ENCODE data around the gene AFG3L2. TPM values are rescaled to one million over a fixed set of nuclear protein-coding genes. Genes with fewer than 3 reads are reported as not detected.

Gene AFG3L2
- total and polyA plus RNA-seq, 9 of the 15 experiments (the other 6 are each of a cell fraction or from before 2014, with no cell fraction given) = 24.1 to 109 (median 84.0) TPM

DNA sequence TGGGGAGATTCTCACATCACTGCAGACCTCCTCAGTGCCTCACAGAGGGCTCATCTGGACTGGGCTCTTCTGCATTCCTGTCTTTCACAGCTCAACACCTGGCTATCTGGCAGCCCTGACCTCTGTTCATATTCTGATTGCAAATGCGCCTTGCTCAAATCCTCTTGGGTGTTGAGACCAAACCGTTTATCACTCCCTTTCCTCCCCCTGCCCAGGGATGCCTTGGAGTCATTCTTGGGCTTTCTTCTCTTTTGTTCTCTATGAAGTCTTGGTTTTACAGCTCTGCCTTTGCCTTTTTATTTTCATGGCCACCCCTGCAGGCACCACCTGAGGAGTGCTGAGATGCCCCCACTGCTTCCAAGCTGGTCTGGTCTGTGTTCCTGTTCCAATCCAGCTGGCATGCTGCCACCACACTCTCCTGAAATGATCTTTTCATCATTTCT is 42.6 kb downstream of the AFG3L2 start:
- ATAC-seq = peak; percentile 30; the same call in 2 of the 3 replicates
- no peak for FAIRE-seq
- no peaks in the 10 kb centered on the region for H3K9me1 ChIP-seq (ENCODE audit: control insufficient read depth, insufficient read depth, low read length)
- CTCF ChIA-PET (ENCODE audit: low intra/inter-chr PET ratio) = no interaction called here
- in situ Hi-C loops (cut with MboI) = no loop called here
- H3K36me3 ChIP-seq (ENCODE audit: control insufficient read depth, insufficient read depth, low read length) = peaks cover 70% of the 10 kb centered on the region
- no peak for DNase-seq (ENCODE audit: extremely low read depth in 1 of 4, low spot score in 3 of 4)
- H3K9me3 ChIP-seq (replicated peaks; ENCODE audit: control insufficient read depth, insufficient read depth, low read depth, low read length) = no peaks in the 10 kb centered on the region
- TF ChIP-seq RFX7 (CRISPR knock-in tag; IDR thresholded peaks at IDR 0.05) = no peak
- TF ChIP-seq, protein P1, sequence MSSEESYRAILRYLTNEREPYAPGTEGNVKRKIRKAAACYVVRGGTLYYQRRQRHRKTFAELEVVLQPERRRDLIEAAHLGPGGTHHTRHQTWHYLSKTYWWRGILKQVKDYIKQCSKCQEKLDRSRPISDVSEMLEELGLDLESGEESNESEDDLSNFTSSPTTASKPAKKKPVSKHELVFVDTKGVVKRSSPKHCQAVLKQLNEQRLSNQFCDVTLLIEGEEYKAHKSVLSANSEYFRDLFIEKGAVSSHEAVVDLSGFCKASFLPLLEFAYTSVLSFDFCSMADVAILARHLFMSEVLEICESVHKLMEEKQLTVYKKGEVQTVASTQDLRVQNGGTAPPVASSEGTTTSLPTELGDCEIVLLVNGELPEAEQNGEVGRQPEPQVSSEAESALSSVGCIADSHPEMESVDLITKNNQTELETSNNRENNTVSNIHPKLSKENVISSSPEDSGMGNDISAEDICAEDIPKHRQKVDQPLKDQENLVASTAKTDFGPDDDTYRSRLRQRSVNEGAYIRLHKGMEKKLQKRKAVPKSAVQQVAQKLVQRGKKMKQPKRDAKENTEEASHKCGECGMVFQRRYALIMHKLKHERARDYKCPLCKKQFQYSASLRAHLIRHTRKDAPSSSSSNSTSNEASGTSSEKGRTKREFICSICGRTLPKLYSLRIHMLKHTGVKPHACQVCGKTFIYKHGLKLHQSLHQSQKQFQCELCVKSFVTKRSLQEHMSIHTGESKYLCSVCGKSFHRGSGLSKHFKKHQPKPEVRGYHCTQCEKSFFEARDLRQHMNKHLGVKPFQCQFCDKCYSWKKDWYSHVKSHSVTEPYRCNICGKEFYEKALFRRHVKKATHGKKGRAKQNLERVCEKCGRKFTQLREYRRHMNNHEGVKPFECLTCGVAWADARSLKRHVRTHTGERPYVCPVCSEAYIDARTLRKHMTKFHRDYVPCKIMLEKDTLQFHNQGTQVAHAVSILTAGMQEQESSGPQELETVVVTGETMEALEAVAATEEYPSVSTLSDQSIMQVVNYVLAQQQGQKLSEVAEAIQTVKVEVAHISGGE (CRISPR knock-in tag; IDR thresholded peaks at IDR 0.05) = no peak
- TF ChIP-seq, protein P2, sequence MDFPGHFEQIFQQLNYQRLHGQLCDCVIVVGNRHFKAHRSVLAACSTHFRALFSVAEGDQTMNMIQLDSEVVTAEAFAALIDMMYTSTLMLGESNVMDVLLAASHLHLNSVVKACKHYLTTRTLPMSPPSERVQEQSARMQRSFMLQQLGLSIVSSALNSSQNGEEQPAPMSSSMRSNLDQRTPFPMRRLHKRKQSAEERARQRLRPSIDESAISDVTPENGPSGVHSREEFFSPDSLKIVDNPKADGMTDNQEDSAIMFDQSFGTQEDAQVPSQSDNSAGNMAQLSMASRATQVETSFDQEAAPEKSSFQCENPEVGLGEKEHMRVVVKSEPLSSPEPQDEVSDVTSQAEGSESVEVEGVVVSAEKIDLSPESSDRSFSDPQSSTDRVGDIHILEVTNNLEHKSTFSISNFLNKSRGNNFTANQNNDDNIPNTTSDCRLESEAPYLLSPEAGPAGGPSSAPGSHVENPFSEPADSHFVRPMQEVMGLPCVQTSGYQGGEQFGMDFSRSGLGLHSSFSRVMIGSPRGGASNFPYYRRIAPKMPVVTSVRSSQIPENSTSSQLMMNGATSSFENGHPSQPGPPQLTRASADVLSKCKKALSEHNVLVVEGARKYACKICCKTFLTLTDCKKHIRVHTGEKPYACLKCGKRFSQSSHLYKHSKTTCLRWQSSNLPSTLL (IDR thresholded peaks at IDR 0.05) = no peak
- TF ChIP-seq, protein P3, sequence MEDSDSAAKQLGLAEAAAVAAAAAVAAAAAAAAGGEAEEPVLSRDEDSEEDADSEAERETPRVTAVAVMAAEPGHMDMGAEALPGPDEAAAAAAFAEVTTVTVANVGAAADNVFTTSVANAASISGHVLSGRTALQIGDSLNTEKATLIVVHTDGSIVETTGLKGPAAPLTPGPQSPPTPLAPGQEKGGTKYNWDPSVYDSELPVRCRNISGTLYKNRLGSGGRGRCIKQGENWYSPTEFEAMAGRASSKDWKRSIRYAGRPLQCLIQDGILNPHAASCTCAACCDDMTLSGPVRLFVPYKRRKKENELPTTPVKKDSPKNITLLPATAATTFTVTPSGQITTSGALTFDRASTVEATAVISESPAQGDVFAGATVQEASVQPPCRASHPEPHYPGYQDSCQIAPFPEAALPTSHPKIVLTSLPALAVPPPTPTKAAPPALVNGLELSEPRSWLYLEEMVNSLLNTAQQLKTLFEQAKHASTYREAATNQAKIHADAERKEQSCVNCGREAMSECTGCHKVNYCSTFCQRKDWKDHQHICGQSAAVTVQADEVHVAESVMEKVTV (CRISPR knock-in tag; IDR thresholded peaks at IDR 0.05) = no peak
- no peak for TF ChIP-seq NUFIP1 (IDR thresholded peaks at IDR 0.05; ENCODE audit: partially characterized antibody)
- no peak for TF ChIP-seq ZKSCAN3 (CRISPR knock-in tag; IDR thresholded peaks at IDR 0.05)
- no peak for TF ChIP-seq HDAC1 (IDR thresholded peaks at IDR 0.05)
- H3K4me2 ChIP-seq (ENCODE audit: insufficient read depth, low read length) = no peak overlapping the region
- H3K4me1 ChIP-seq (replicated peaks in 1 of 2; ENCODE audit: control insufficient read depth in 2 of 2, insufficient read depth in 2 of 2, low read length in 2 of 2) = no peaks in the 10 kb centered on the region; a peak in 1 of 5 replicates
- WGBS (ENCODE audit: insufficient coverage, low coverage, missing lambda C conversion rate) = 52% methylated on average over 2 of the region's 2 CpGs
- no peaks in the 10 kb centered on the region for H3K27me3 ChIP-seq (ENCODE audit: control insufficient read depth in 2 of 2, insufficient read depth in 2 of 2, low read length in 2 of 2)
- no peak overlapping the region for H3K9ac ChIP-seq (ENCODE audit: insufficient read depth in 1 of 2, low read depth in 2 of 2, low read length in 2 of 2)
- intact Hi-C loops (cut with micrococcal nuclease) = no loop called here
- no peak overlapping the region for H3K27ac ChIP-seq (ENCODE audit: extremely low read depth, low read depth, low read length)
- no peak overlapping the region for H2AFZ ChIP-seq (ENCODE audit: low read depth, low read length)
- H3K79me2 ChIP-seq (ENCODE audit: control insufficient read depth, insufficient read depth, low read length) = no peaks in the 10 kb centered on the region; the same call in 2 of the 3 replicates
- H4K20me1 ChIP-seq (replicated peaks; ENCODE audit: control insufficient read depth, insufficient read depth, low read length) = peaks cover 4% of the 10 kb centered on the region; the same call in 1 of the 2 replicates
- POLR2A ChIA-PET = interaction anchor here (0.6 to 1.7 kb wide), 2 partner anchors 10 to 43 kb away, joined by 3 to 10 read pairs; partner anchors contain the start of gene AFG3L2
- no peak overlapping the region for H3K4me3 ChIP-seq
- no TSS peak for BruUV-seq (replicated peaks)
